ENCODE results near the gene LMCD1. TPM values are rescaled to one million over a fixed set of nuclear protein-coding genes. Genes with fewer than 3 reads are reported as not detected.
A peak's percentile ranks its signal among the peaks of the same experiment; 100 is the strongest.

Gene LMCD1
- total and polyA plus RNA-seq, 2 donors (not counting 1 experiment from before 2014, with no cell fraction given) = 60.1 to 137 TPM

DNA sequence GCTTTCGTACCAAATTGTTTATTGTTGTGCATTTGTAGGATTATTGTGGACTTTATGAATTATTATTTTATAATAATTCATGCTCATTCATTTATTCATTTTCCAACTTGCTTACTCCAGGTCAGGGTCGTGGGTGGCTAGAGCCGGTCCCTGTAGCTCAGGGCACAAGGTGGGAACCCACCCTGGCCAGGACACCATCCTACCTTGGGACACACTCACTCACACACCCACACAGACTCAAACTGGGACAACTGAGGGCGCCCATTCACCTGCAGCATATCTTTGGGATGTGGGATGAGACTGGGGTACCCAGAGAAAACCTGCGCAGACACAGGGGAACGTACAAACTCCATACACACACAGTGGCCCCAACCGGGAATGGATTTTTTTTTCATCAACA is 102.4 kb downstream of the LMCD1 start:
- H3K4me2 ChIP-seq (ENCODE audit: extremely low read depth, insufficient read depth, low read length) = no peak overlapping the region
- peaks cover 5% of the 10 kb centered on the region for H3K4me1 ChIP-seq (ENCODE audit: control insufficient read depth, extremely low read depth, insufficient read depth, low read length)
- H3K9ac ChIP-seq (ENCODE audit: insufficient read depth, low read length) = no peak overlapping the region
- TF ChIP-seq, protein P1, sequence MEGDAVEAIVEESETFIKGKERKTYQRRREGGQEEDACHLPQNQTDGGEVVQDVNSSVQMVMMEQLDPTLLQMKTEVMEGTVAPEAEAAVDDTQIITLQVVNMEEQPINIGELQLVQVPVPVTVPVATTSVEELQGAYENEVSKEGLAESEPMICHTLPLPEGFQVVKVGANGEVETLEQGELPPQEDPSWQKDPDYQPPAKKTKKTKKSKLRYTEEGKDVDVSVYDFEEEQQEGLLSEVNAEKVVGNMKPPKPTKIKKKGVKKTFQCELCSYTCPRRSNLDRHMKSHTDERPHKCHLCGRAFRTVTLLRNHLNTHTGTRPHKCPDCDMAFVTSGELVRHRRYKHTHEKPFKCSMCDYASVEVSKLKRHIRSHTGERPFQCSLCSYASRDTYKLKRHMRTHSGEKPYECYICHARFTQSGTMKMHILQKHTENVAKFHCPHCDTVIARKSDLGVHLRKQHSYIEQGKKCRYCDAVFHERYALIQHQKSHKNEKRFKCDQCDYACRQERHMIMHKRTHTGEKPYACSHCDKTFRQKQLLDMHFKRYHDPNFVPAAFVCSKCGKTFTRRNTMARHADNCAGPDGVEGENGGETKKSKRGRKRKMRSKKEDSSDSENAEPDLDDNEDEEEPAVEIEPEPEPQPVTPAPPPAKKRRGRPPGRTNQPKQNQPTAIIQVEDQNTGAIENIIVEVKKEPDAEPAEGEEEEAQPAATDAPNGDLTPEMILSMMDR (conservative IDR thresholded peaks at IDR 0.05 in 1 of 2, IDR thresholded peaks at IDR 0.05 in 1 of 2; ENCODE audit: low read depth in 1 of 2, low read length in 2 of 2) = no peak
- no peak for TF ChIP-seq EZH2 (IDR thresholded peaks at IDR 0.05; ENCODE audit: low read length, missing control alignments)
- H3K79me2 ChIP-seq (ENCODE audit: control insufficient read depth, insufficient read depth, low read length) = no peaks in the 10 kb centered on the region
- no peaks in the 10 kb centered on the region for H3K27me3 ChIP-seq (ENCODE audit: control insufficient read depth, insufficient read depth, low read length)
- no peak overlapping the region for H3K4me3 ChIP-seq (replicated peaks in 1 of 4; ENCODE audit: control extremely low read depth in 1 of 4, insufficient read depth in 1 of 4, low read depth in 3 of 4, low read length in 4 of 4)
- no peaks in the 10 kb centered on the region for H3K9me3 ChIP-seq (ENCODE audit: control insufficient read depth, insufficient read depth, low read depth, low read length)
- no peak for DNase-seq (ENCODE audit: low read depth in 2 of 2)
- H2AFZ ChIP-seq (ENCODE audit: low read length) = no peak overlapping the region
- H3K27ac ChIP-seq (ENCODE audit: insufficient read depth, low read length) = no peak overlapping the region
- no peaks in the 10 kb centered on the region for H4K20me1 ChIP-seq (ENCODE audit: control insufficient read depth, extremely low read depth, insufficient read depth, low read length)
- no peaks in the 10 kb centered on the region for H3K36me3 ChIP-seq (ENCODE audit: control insufficient read depth, insufficient read depth, low read length)

DNA sequence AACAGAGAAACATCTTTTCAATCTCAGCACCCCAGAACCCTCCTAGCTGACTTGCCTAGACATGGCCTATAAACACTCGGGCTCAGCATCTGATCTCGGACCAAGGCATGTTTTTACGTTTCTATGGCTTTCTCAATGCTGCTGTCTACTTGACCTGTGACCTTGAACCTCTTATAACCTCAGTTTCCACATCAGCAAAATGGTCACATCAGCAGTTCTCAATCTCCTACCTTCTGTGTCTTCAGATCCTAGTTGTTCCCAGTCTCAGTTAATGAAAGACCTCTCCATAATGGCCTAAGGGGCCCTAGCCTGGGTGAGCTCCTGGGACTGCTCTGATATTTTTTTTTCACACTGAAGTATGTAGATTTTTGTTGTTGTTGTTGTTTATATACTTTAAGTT is 103.4 kb downstream of the LMCD1 start:
- Histone ChIP-seq H4K20me1 (ENCODE audit: control insufficient read depth, extremely low read depth, insufficient read depth, low read length) (no peaks in the 10 kb centered on the region), H3K4me1 (ENCODE audit: control insufficient read depth, extremely low read depth, insufficient read depth, low read length) (peaks cover 5% of the 10 kb centered on the region), H3K4me3 (replicated peaks in 1 of 4; ENCODE audit: control extremely low read depth in 1 of 4, insufficient read depth in 1 of 4, low read depth in 3 of 4, low read length in 4 of 4) (no peak overlapping the region), H3K27ac (ENCODE audit: insufficient read depth, low read length) (no peak overlapping the region), H2AFZ (ENCODE audit: low read length) (no peak overlapping the region), H3K4me2 (ENCODE audit: extremely low read depth, insufficient read depth, low read length) (no peak overlapping the region), H3K27me3 (ENCODE audit: control insufficient read depth, insufficient read depth, low read length) (no peaks in the 10 kb centered on the region), H3K9ac (ENCODE audit: insufficient read depth, low read length) (no peak overlapping the region), H3K36me3 (ENCODE audit: control insufficient read depth, insufficient read depth, low read length) (no peaks in the 10 kb centered on the region), H3K79me2 (ENCODE audit: control insufficient read depth, insufficient read depth, low read length) (no peaks in the 10 kb centered on the region), H3K9me3 (ENCODE audit: control insufficient read depth, insufficient read depth, low read depth, low read length) (no peaks in the 10 kb centered on the region)
- DNase-seq (ENCODE audit: low read depth in 2 of 2) = no peak
- no peak for TF ChIP-seq EZH2 (IDR thresholded peaks at IDR 0.05; ENCODE audit: low read length, missing control alignments)
- TF ChIP-seq, protein P1 (conservative IDR thresholded peaks at IDR 0.05 in 1 of 2, IDR thresholded peaks at IDR 0.05 in 1 of 2; ENCODE audit: low read depth in 1 of 2, low read length in 2 of 2) = no peak

DNA sequence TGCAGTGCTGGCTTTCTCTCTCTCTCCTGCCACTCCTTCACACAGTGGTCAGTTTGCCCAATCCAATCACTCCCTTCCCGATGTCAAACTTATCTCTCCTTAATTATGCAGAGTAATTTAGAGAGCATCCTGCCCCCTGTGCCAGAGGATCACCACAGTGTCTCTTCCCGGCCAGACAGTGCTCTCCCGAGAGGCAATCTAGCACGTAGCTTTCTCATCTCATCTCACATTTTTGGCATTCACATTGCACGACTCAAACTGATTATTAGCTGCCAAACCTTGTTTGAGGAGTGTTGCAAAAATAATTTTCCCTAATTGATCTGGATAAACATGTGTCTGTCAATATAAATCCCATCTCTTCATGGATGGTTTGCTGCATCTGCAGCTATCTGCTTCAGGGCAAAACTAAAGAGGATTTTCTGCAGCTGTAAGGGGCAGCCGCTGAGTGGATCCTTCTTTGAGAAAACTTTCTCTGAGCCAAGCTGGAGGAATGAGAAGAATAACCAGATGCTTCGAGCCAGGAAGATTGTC is 105.1 kb downstream of the LMCD1 start:
- no peak overlapping the region for H2AFZ ChIP-seq (ENCODE audit: low read length)
- H3K4me3 ChIP-seq (replicated peaks in 1 of 4; ENCODE audit: control extremely low read depth in 1 of 4, insufficient read depth in 1 of 4, low read depth in 3 of 4, low read length in 4 of 4) = no peak overlapping the region
- TF ChIP-seq, protein P1 (conservative IDR thresholded peaks at IDR 0.05 in 1 of 2, IDR thresholded peaks at IDR 0.05 in 1 of 2; ENCODE audit: low read depth in 1 of 2, low read length in 2 of 2) = no peak
- TF ChIP-seq EZH2 (IDR thresholded peaks at IDR 0.05; ENCODE audit: low read length, missing control alignments) = no peak
- H3K4me1 ChIP-seq (ENCODE audit: control insufficient read depth, extremely low read depth, insufficient read depth, low read length) = peaks cover 5% of the 10 kb centered on the region
- no peaks in the 10 kb centered on the region for H3K27me3 ChIP-seq (ENCODE audit: control insufficient read depth, insufficient read depth, low read length)
- no peaks in the 10 kb centered on the region for H3K36me3 ChIP-seq (ENCODE audit: control insufficient read depth, insufficient read depth, low read length)
- no peak overlapping the region for H3K4me2 ChIP-seq (ENCODE audit: extremely low read depth, insufficient read depth, low read length)
- H4K20me1 ChIP-seq (ENCODE audit: control insufficient read depth, extremely low read depth, insufficient read depth, low read length) = no peaks in the 10 kb centered on the region
- no peaks in the 10 kb centered on the region for H3K79me2 ChIP-seq (ENCODE audit: control insufficient read depth, insufficient read depth, low read length)
- DNase-seq (ENCODE audit: low read depth in 2 of 2) = peak in 1 of 2 donors; percentile 37
- no peaks in the 10 kb centered on the region for H3K9me3 ChIP-seq (ENCODE audit: control insufficient read depth, insufficient read depth, low read depth, low read length)
- H3K27ac ChIP-seq (ENCODE audit: insufficient read depth, low read length) = no peak overlapping the region
- H3K9ac ChIP-seq (ENCODE audit: insufficient read depth, low read length) = no peak overlapping the region
